HepG2 (cell line): ENCODE measurements around the gene DNAJC1. TPM values are rescaled to one million over a fixed set of nuclear protein-coding genes. Genes with fewer than 3 reads are reported as not detected.

Experiments used
- BCL6 ChIP-seq: IDR thresholded peaks from 2 replicates; pipeline ENCODE4 v1.6.1; 2016; ENCODE audit warnings: missing genetic modification reagents, missing compliant biosample characterization
- GATA4 ChIP-seq: sonication (generic); IDR thresholded peaks from 2 replicates; pipeline ENCODE4 v1.6.1; 2016; ENCODE audit warnings: antibody characterized with exemption, low read depth, borderline replicate concordance
- HDAC2 ChIP-seq: sonication (generic); formaldehyde crosslinking; IDR thresholded peaks from 2 replicates; pipeline ENCODE4 v1.4.0; 2020; ENCODE audit warnings: missing genetic modification reagents
- NCOR1 ChIP-seq: fragments of 200-600 bp; sonication (generic); IDR thresholded peaks from 2 replicates; pipeline ENCODE4 v1.7.0; 2017; ENCODE audit warnings: antibody characterized with exemption, low read length, borderline replicate concordance
- PCBP2 ChIP-seq: fragments of 200-400 bp; formaldehyde crosslinking; optimal IDR thresholded peaks from 2 replicates; pipeline ENCODE3; 2018; ENCODE audit warnings: low read length, low read depth; ENCODE audit not compliant: poor library complexity, severe bottlenecking
- SAP130 ChIP-seq: IDR thresholded peaks from 2 replicates; pipeline ENCODE4 v1.6.1; 2016; ENCODE audit warnings: low read depth
- SOX5 ChIP-seq: IDR thresholded peaks from 2 replicates; pipeline ENCODE4 v1.6.1; 2016; ENCODE audit warnings: borderline replicate concordance
- TOE1 ChIP-seq: sonication (generic); formaldehyde crosslinking; IDR thresholded peaks from 2 replicates; pipeline ENCODE4 v1.4.0; 2020; ENCODE audit warnings: mild to moderate bottlenecking, missing genetic modification reagents
- ZFP36L1 ChIP-seq: sonication (generic); formaldehyde crosslinking; IDR thresholded peaks from 2 replicates; pipeline ENCODE4 v1.8.0; 2022; ENCODE audit warnings: mild to moderate bottlenecking, missing genetic modification reagents, moderate library complexity
- ZNF501 ChIP-seq: sonication (generic); formaldehyde crosslinking; IDR thresholded peaks from 2 replicates; pipeline ENCODE4 v1.5.1; 2020; ENCODE audit warnings: mild to moderate bottlenecking, moderate library complexity, missing genetic modification reagents
- ZNF549 ChIP-seq: sonication (generic); formaldehyde crosslinking; IDR thresholded peaks from 2 replicates; pipeline ENCODE4 v1.5.0; 2020; ENCODE audit warnings: missing genetic modification reagents
- ZNF557 ChIP-seq: sonication (generic); formaldehyde crosslinking; IDR thresholded peaks from 2 replicates; pipeline ENCODE4 v1.4.0; 2020; ENCODE audit warnings: missing genetic modification reagents
- ZNF558 ChIP-seq: sonication (generic); formaldehyde crosslinking; IDR thresholded peaks from 2 replicates; pipeline ENCODE4 v1.9.0; 2022; ENCODE audit warnings: mild to moderate bottlenecking, missing genetic modification reagents, borderline replicate concordance
- polyA plus RNA-seq, 8 experiments: library from polyadenylated mRNA; depleted of rRNA in 3 of 8; stranded (reverse) in 7 of 8; unstranded in 1 of 8; fragments of >200 nt; fragmentation: Illumina TruSeq in 4 of 8; extraction: Trizol in 4 of 8; gene quantifications; 2 replicates each; pipeline versions ENCODE4 v1.2.1 to v1.2.3, GENCODE V29; 2011 to 2016; ENCODE audit warnings: low read depth in 4 of 8, missing spikeins in 1 of 8, mixed read lengths in 1 of 8; ENCODE audit not compliant: insufficient read depth in 1 of 8
- total RNA-seq, 5 experiments: library from RNA; depleted of rRNA; stranded (reverse); fragments of >200 nt; fragmentation: Illumina TruSeq; extraction: Trizol; gene quantifications; 2 replicates each; pipeline ENCODE4 v1.2.3, GENCODE V29; 2016; ENCODE audit warnings: low read depth in 1 of 5
- TF ChIP-seq, protein P1 (sequence below): sonication (generic); formaldehyde crosslinking; IDR thresholded peaks from 2 replicates; pipeline ENCODE4 v1.5.1; 2020; ENCODE audit warnings: missing genetic modification reagents, mild to moderate bottlenecking, borderline replicate concordance
- TF ChIP-seq, protein P2 (sequence below): sonication (generic); formaldehyde crosslinking; IDR thresholded peaks from 2 replicates; pipeline ENCODE4 v1.8.0; 2022; ENCODE audit warnings: missing genetic modification reagents, mild to moderate bottlenecking, borderline replicate concordance
- TF ChIP-seq, protein P3 (sequence below): sonication (generic); formaldehyde crosslinking; IDR thresholded peaks from 2 replicates; pipeline ENCODE4 v1.5.1; 2020; ENCODE audit warnings: mild to moderate bottlenecking, missing genetic modification reagents
- TF ChIP-seq, protein P4 (sequence below): sonication (generic); formaldehyde crosslinking; IDR thresholded peaks from 2 replicates; pipeline ENCODE4 v1.8.1; 2023; ENCODE audit warnings: mild to moderate bottlenecking, inconsistent platforms, moderate library complexity, missing genetic modification reagents, borderline replicate concordance
- TF ChIP-seq, protein P5 (sequence below): IDR thresholded peaks from 2 replicates; pipeline ENCODE4 v1.4.0; 2020; ENCODE audit warnings: mild to moderate bottlenecking, missing genetic modification reagents

The DNAJC1 gene
- total and polyA plus RNA-seq, 2 of the 13 experiments (the other 11 are each of a cell fraction or from before 2014, with no cell fraction given): 9.9 to 16.6 TPM

DNA sequence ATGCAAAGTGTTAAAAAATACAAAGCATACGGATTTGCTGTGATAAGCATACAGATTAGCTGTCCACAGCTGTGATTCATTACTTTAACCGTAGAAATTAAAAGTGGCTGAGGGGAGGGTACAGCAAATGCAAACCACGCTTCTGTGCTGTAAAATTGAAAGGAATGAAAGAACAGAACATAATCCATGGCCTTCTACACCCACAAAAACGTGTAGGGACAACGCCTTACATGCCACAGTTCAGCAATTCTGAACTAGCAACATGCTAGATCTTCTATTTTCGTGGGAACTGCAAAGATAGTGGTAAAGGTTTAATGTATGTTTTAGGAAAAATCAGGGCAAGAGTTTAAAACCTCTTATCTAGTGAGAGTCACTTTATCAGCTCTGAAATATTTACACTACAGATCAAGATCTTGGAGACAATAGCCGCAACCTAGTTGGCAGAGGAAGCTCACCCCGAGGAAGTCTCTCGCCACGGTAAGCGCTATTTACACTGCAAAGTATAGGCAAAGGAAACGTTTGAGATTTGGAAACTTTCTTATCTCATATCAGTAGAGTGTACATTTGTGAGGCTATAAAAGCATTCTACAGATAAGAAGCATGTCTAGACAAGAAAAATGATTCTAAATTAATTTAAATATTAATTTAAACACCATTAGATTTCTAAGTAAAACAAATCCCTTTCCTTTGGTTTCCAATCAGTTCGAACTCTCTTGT is 275.9 kb downstream of the DNAJC1 start (continued):
- TF ChIP-seq ZNF549 (CRISPR knock-in tag) (no peak), TOE1 (CRISPR knock-in tag) (no peak), SOX5 (CRISPR knock-in tag) (peak; percentile 29; the same call in 1 of the 2 replicates), PCBP2 (no peak), BCL6 (CRISPR knock-in tag) (peak; percentile 66; the same call in 1 of the 2 replicates), HDAC2 (CRISPR knock-in tag) (0 out of 2 replicates have a peak, but pooled peaks have one; percentile 38), NCOR1 (no peak), GATA4 (peak; percentile 82), ZNF557 (CRISPR knock-in tag) (no peak), ZNF501 (CRISPR knock-in tag) (no peak), SAP130 (no peak), ZFP36L1 (CRISPR knock-in tag) (no peak), ZNF558 (no peak)
- TF ChIP-seq, protein P1, sequence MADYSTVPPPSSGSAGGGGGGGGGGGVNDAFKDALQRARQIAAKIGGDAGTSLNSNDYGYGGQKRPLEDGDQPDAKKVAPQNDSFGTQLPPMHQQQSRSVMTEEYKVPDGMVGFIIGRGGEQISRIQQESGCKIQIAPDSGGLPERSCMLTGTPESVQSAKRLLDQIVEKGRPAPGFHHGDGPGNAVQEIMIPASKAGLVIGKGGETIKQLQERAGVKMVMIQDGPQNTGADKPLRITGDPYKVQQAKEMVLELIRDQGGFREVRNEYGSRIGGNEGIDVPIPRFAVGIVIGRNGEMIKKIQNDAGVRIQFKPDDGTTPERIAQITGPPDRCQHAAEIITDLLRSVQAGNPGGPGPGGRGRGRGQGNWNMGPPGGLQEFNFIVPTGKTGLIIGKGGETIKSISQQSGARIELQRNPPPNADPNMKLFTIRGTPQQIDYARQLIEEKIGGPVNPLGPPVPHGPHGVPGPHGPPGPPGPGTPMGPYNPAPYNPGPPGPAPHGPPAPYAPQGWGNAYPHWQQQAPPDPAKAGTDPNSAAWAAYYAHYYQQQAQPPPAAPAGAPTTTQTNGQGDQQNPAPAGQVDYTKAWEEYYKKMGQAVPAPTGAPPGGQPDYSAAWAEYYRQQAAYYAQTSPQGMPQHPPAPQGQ (CRISPR knock-in tag): no peak
- TF ChIP-seq, protein P2, sequence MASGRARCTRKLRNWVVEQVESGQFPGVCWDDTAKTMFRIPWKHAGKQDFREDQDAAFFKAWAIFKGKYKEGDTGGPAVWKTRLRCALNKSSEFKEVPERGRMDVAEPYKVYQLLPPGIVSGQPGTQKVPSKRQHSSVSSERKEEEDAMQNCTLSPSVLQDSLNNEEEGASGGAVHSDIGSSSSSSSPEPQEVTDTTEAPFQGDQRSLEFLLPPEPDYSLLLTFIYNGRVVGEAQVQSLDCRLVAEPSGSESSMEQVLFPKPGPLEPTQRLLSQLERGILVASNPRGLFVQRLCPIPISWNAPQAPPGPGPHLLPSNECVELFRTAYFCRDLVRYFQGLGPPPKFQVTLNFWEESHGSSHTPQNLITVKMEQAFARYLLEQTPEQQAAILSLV (CRISPR knock-in tag): no peak
- TF ChIP-seq, protein P3, sequence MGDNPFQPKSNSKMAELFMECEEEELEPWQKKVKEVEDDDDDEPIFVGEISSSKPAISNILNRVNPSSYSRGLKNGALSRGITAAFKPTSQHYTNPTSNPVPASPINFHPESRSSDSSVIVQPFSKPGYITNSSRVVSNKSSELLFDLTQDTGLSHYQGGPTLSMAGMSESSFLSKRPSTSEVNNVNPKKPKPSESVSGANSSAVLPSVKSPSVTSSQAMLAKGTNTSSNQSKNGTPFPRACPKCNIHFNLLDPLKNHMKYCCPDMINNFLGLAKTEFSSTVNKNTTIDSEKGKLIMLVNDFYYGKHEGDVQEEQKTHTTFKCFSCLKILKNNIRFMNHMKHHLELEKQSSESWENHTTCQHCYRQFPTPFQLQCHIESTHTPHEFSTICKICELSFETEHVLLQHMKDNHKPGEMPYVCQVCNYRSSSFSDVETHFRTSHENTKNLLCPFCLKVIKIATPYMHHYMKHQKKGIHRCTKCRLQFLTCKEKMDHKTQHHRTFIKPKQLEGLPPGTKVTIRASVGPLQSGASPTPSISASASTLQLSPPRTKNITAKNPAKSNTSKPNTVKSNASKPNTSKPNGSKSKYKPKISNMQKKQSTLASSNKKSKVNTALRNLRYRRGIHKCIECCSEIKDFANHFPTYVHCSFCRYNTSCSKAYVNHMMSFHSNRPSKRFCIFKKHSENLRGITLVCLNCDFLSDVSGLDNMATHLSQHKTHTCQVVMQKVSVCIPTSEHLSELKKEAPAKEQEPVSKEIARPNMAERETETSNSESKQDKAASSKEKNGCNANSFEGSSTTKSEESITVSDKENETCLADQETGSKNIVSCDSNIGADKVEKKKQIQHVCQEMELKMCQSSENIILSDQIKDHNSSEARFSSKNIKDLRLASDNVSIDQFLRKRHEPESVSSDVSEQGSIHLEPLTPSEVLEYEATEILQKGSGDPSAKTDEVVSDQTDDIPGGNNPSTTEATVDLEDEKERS (CRISPR knock-in tag): no peak
- TF ChIP-seq, protein P4, sequence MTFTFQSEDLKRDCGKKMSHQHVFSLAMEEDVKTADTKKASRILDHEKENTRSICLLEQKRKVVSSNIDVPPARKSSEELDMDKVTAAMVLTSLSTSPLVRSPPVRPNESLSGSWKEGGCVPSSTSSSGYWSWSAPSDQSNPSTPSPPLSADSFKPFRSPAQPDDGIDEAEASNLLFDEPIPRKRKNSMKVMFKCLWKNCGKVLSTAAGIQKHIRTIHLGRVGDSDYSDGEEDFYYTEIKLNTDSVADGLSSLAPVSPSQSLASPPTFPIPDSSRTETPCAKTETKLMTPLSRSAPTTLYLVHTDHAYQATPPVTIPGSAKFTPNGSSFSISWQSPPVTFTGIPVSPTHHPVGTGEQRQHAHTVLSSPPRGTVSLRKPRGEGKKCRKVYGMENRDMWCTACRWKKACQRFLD: no peak
- TF ChIP-seq, protein P5, sequence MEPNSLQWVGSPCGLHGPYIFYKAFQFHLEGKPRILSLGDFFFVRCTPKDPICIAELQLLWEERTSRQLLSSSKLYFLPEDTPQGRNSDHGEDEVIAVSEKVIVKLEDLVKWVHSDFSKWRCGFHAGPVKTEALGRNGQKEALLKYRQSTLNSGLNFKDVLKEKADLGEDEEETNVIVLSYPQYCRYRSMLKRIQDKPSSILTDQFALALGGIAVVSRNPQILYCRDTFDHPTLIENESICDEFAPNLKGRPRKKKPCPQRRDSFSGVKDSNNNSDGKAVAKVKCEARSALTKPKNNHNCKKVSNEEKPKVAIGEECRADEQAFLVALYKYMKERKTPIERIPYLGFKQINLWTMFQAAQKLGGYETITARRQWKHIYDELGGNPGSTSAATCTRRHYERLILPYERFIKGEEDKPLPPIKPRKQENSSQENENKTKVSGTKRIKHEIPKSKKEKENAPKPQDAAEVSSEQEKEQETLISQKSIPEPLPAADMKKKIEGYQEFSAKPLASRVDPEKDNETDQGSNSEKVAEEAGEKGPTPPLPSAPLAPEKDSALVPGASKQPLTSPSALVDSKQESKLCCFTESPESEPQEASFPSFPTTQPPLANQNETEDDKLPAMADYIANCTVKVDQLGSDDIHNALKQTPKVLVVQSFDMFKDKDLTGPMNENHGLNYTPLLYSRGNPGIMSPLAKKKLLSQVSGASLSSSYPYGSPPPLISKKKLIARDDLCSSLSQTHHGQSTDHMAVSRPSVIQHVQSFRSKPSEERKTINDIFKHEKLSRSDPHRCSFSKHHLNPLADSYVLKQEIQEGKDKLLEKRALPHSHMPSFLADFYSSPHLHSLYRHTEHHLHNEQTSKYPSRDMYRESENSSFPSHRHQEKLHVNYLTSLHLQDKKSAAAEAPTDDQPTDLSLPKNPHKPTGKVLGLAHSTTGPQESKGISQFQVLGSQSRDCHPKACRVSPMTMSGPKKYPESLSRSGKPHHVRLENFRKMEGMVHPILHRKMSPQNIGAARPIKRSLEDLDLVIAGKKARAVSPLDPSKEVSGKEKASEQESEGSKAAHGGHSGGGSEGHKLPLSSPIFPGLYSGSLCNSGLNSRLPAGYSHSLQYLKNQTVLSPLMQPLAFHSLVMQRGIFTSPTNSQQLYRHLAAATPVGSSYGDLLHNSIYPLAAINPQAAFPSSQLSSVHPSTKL (CRISPR knock-in tag): peak; percentile 30; the same call in 1 of the 2 replicates
